GM19328 (cell line): ENCODE data around the gene ARMC9.
"Not testable (repeated sequence)": the region's sequence is repeated elsewhere in the genome, so short reads cannot be mapped to it uniquely, and the experiment has no call there.

Experiments used
- ATAC-seq: cut with Tn5 transposase; IDR thresholded peaks from one replicate; pipeline ENCODE4 v1.9.1; 2021; ENCODE audit warnings: mild to moderate bottlenecking, moderate library complexity; ENCODE audit not compliant: unreplicated experiment

ARMC9 gene

GRCh38 chr2:231394211-231395141 lies 196.0 kb downstream of the ARMC9 start:
- peak; percentile 34 for ATAC-seq

- no peak for ATAC-seq
Measured at GRCh38 chr2:231395188-231396057, 197.0 kb downstream of the ARMC9 start, which contains the start of gene B3GNT7. B3GNT7 (plus strand) TSS chr2:231395710; CDS start chr2:231395804, 94 bp downstream.

- no peak for ATAC-seq
Measured at GRCh38 chr2:231396058-231396821, 197.8 kb downstream of the ARMC9 start.

GRCh38 chr2:231397011-231397927 lies 198.8 kb downstream of the ARMC9 start:
- no peak for ATAC-seq

- ATAC-seq: no peak
Measured at GRCh38 chr2:231397928-231398294, 199.5 kb downstream of the ARMC9 start.

- ATAC-seq: no peak
Measured at GRCh38 chr2:231398585-231398984, 200.2 kb downstream of the ARMC9 start.

GRCh38 chr2:231399046-231399852 lies 200.8 kb downstream of the ARMC9 start:
- ATAC-seq: no peak

- ATAC-seq: no peak
Measured at GRCh38 chr2:231399853-231400680, 201.6 kb downstream of the ARMC9 start.

- ATAC-seq: not testable (repeated sequence)
Measured at GRCh38 chr2:231400681-231401080, 202.2 kb downstream of the ARMC9 start.

- not testable (repeated sequence) for ATAC-seq
Measured at GRCh38 chr2:231401101-231401500, 202.7 kb downstream of the ARMC9 start.

- not testable (repeated sequence) for ATAC-seq
Measured at GRCh38 chr2:231403421-231404182, 205.2 kb downstream of the ARMC9 start.

GRCh38 chr2:231404183-231404578 lies 205.8 kb downstream of the ARMC9 start:
- ATAC-seq: not testable (repeated sequence)

GRCh38 chr2:231405601-231406367 lies 207.4 kb downstream of the ARMC9 start:
- not testable (repeated sequence) for ATAC-seq

- not testable (repeated sequence) for ATAC-seq
Measured at GRCh38 chr2:231407686-231408085, 209.3 kb downstream of the ARMC9 start.

- not testable (repeated sequence) for ATAC-seq
Measured at GRCh38 chr2:231408304-231408703, 209.9 kb downstream of the ARMC9 start.

GRCh38 chr2:231409776-231410175 lies 211.3 kb downstream of the ARMC9 start:
- ATAC-seq: no peak
